ENCODE data around the gene DMRTB1. TPM values are rescaled to one million over a fixed set of nuclear protein-coding genes. Genes with fewer than 3 reads are reported as not detected.

DMRTB1 gene
- total and polyA plus RNA-seq, 2 of the 4 experiments (the other 2 are of a cell fraction), result not detected

- no peak overlapping the region for H2BK20ac ChIP-seq (ENCODE audit: low read depth, low read length)
- no peak overlapping the region for H3K4ac ChIP-seq (ENCODE audit: low read depth, low read length)
- H4K91ac ChIP-seq (ENCODE audit: insufficient read depth, low read depth, low read length), result no peak overlapping the region
- H4K8ac ChIP-seq (ENCODE audit: low read depth in 2 of 2, low read length in 2 of 2), result no peak overlapping the region
- peaks cover 22% of the 10 kb centered on the region for H3K9me1 ChIP-seq (ENCODE audit: insufficient read depth, low read length)
- no peak overlapping the region for H2BK15ac ChIP-seq (ENCODE audit: low read depth, low read length)
- H3K4me2 ChIP-seq (ENCODE audit: low read depth, low read length), result no peak overlapping the region
- no peak overlapping the region for H3K27ac ChIP-seq (ENCODE audit: insufficient read depth, low read length)
- H2AFZ ChIP-seq (replicated peaks; ENCODE audit: low read length, poor library complexity), result no peak overlapping the region
- no peak overlapping the region for H4K5ac ChIP-seq (ENCODE audit: low read depth, low read length)
- H3K14ac ChIP-seq (replicated peaks; ENCODE audit: low read depth, low read length), result no peak overlapping the region
- BruUV-seq (replicated peaks), result no TSS peak
- H3K9me3 ChIP-seq (ENCODE audit: control insufficient read depth, insufficient read depth, low read length), result peaks cover 4% of the 10 kb centered on the region
- H2AK9ac ChIP-seq (replicated peaks; ENCODE audit: low read depth, low read length, poor library complexity), result no peak overlapping the region
- H3K4me3 ChIP-seq (ENCODE audit: insufficient read depth, low read depth, low read length), result no peak overlapping the region
- no CpG with 5 or more reads among the region's 9 CpGs for WGBS, 2 experiments (ENCODE audit: extremely low coverage in 2 of 2, insufficient read length in 1 of 2)
- no peak for TF ChIP-seq ELK1 (IDR thresholded peaks at IDR 0.05; ENCODE audit: borderline replicate concordance, low read depth, low read length)
- no peak for TF ChIP-seq CEBPB (IDR thresholded peaks at IDR 0.05; ENCODE audit: low read depth, low read length)
- no peak for TF ChIP-seq NFE2L2 (IDR thresholded peaks at IDR 0.05; ENCODE audit: low read depth, low read length)
- no peak for TF ChIP-seq SMC3 (IDR thresholded peaks at IDR 0.05; ENCODE audit: low read depth, low read length)
- TF ChIP-seq FOS (IDR thresholded peaks at IDR 0.05; ENCODE audit: low read depth, low read length), result no peak
- TF ChIP-seq BHLHE40 (IDR thresholded peaks at IDR 0.05; ENCODE audit: low read depth, low read length), result no peak
- no peak for TF ChIP-seq CHD1 (IDR thresholded peaks at IDR 0.05; ENCODE audit: low read depth, low read length)
- no peak for TF ChIP-seq MAFK (IDR thresholded peaks at IDR 0.05; ENCODE audit: low read depth, low read length)
- H2AK5ac ChIP-seq (ENCODE audit: low read depth, low read length), result no peak overlapping the region
- H2BK5ac ChIP-seq (ENCODE audit: low read depth, low read length, poor library complexity, severe bottlenecking), result no peak overlapping the region
- dilution Hi-C loops (cut with HindIII; ENCODE audit: low sequenced_read_pairs, unreplicated experiment), result no loop called here
- peaks cover 37% of the 10 kb centered on the region for H3K27me3 ChIP-seq (ENCODE audit: control insufficient read depth, insufficient read depth, low read length)
- DNase-seq, result no peak
- intact Hi-C loops (cut with micrococcal nuclease), result no loop called here
- H4K20me1 ChIP-seq (ENCODE audit: insufficient read depth, low read length), result peaks cover 10% of the 10 kb centered on the region
- H3K4me1 ChIP-seq (ENCODE audit: control insufficient read depth, insufficient read depth, low read length), result peaks cover 14% of the 10 kb centered on the region
- H3K36me3 ChIP-seq (ENCODE audit: control insufficient read depth, insufficient read depth, low read length), result no peaks in the 10 kb centered on the region
- CTCF ChIA-PET, result no interaction called here
- H3K56ac ChIP-seq (ENCODE audit: extremely low read depth, insufficient read depth, low read length), result no peak overlapping the region
- POLR2A ChIA-PET (ENCODE audit: unreplicated experiment), result no interaction called here
- no peak for ATAC-seq (ENCODE audit: low read depth)
- no peak overlapping the region for H3K9ac ChIP-seq (ENCODE audit: low read depth, low read length)
- no peaks in the 10 kb centered on the region for H3K79me1 ChIP-seq (ENCODE audit: low read depth in 1 of 2, low read length in 2 of 2)
- no peak overlapping the region; the same call in 1 of the 2 replicates for H2BK120ac ChIP-seq (ENCODE audit: low read depth, low read length)
- H3K18ac ChIP-seq (ENCODE audit: low read depth, low read length), result no peak overlapping the region
- 0 out of 2 replicates have a peak overlapping the region, but pooled peaks have one; percentile 43 for H3K23ac ChIP-seq (ENCODE audit: low read depth, low read length)
- in situ Hi-C loops (cut with MboI; ENCODE audit: low sequenced_read_pairs), result no loop called here
Observed at GRCh38 chr1:53417074-53417511, 42.1 kb upstream of the DMRTB1 start.
